Measurements from ENCODE around the gene PLXNA2. TPM values are rescaled to one million over a fixed set of nuclear protein-coding genes. Genes with fewer than 3 reads are reported as not detected.
A peak's percentile ranks its signal among the peaks of the same experiment; 100 is the strongest.

PLXNA2 gene
- total RNA-seq, 4 donors from 2014 or later, result 19.8 to 41.6 (median 27.9) TPM

DNA sequence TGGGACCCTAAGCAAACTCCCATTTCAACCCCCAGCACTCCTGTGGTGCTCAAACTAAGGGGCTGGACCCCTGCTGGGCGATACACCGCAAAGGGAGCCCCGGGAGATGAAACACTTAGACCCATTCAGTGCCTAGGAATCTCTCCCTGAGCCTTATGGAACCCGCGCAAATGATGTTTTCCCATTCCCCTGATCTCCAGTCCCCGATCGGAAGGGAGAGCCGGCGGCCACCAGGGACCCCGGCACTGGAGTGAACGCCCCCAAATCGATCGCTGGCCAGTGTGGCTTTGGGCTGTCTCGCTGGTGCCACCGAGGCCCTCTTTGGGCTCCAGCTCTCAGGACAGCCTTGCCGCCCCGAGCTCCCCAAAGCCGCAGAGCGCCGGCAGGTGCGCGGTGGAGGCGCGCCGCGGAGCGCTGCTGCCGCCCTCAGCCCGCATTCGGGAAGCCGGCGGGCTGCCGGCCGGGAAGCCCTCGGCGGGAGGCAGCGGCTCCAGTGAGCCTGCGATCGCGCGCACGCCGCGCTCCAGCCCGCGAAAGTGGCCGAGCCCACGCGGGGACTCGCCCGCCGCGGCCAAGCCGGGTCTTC, 1.1 kb downstream of the PLXNA2 start:
- no peaks in the 10 kb centered on the region for H3K27me3 ChIP-seq
- peak overlapping the region; percentile 72 to 98 (median 88) for H3K4me3 ChIP-seq
- H3K36me3 ChIP-seq, result no peaks in the 10 kb centered on the region
- no peak for DNase-seq (ENCODE audit: extremely low spot score)
- peaks cover 32 to 65% (median 62%) of the 10 kb centered on the region in 4 donors for H3K4me1 ChIP-seq
- WGBS, result 63% methylated on average over 2 of the region's 54 CpGs
- peak overlapping the region; percentile 87 to 94 (median 92) for H3K27ac ChIP-seq (replicated peaks in 1 of 4)
- TF ChIP-seq POLR2AphosphoS5 (IDR thresholded peaks at IDR 0.05), result no peak
- no peak for TF ChIP-seq EP300 (IDR thresholded peaks at IDR 0.05)
- TF ChIP-seq, protein P1, sequence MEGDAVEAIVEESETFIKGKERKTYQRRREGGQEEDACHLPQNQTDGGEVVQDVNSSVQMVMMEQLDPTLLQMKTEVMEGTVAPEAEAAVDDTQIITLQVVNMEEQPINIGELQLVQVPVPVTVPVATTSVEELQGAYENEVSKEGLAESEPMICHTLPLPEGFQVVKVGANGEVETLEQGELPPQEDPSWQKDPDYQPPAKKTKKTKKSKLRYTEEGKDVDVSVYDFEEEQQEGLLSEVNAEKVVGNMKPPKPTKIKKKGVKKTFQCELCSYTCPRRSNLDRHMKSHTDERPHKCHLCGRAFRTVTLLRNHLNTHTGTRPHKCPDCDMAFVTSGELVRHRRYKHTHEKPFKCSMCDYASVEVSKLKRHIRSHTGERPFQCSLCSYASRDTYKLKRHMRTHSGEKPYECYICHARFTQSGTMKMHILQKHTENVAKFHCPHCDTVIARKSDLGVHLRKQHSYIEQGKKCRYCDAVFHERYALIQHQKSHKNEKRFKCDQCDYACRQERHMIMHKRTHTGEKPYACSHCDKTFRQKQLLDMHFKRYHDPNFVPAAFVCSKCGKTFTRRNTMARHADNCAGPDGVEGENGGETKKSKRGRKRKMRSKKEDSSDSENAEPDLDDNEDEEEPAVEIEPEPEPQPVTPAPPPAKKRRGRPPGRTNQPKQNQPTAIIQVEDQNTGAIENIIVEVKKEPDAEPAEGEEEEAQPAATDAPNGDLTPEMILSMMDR (IDR thresholded peaks at IDR 0.05), result peak; percentile 19 to 32 (median 24)
- no peak for TF ChIP-seq POLR2A (IDR thresholded peaks at IDR 0.05; ENCODE audit: low read depth)
- no peaks in the 10 kb centered on the region for H3K9me3 ChIP-seq
- intact Hi-C loops (cut with DNase I), result loop anchor here (5.0 kb wide), 1 partner anchor 161 kb away; no protein-coding TSS in a partner anchor

DNA sequence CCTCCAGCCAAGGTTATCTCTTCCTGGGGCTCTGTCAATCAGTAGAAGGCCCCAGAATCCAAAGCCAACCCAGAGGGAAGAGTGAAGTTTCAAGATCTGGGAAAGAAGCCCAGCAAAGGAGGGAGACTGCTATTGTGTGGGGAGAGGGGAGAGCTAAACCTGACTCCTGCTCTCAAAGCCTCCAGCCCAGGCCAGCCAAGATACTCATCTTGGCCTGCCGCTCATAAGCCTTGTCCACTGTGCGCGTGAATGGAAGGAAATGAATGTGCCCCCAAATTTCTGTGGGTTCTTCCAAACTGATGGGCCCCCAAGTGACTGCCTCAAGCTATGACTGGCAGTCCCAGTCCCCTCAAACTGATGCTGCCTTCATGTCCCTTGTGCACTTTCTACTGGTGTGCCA, 2.0 kb downstream of the PLXNA2 start:
- no peak for DNase-seq (ENCODE audit: extremely low spot score)
- peaks cover 0 to 2% (median 0%) of the 10 kb centered on the region in 4 donors for H3K36me3 ChIP-seq
- peak overlapping the region; percentile 87 to 94 (median 92) for H3K27ac ChIP-seq (replicated peaks in 1 of 4)
- H3K4me3 ChIP-seq, result peak overlapping the region; percentile 72 to 98 (median 88)
- intact Hi-C loops (cut with DNase I), result loop anchor here (5.0 kb wide), 1 partner anchor 160 kb away; no protein-coding TSS in a partner anchor
- no peak for TF ChIP-seq EP300 (IDR thresholded peaks at IDR 0.05)
- no peak for TF ChIP-seq POLR2A (IDR thresholded peaks at IDR 0.05; ENCODE audit: low read depth)
- TF ChIP-seq, protein P1 (IDR thresholded peaks at IDR 0.05), result no peak
- no peak for TF ChIP-seq POLR2AphosphoS5 (IDR thresholded peaks at IDR 0.05)
- H3K4me1 ChIP-seq, result peaks cover 32 to 74% (median 71%) of the 10 kb centered on the region in 4 donors
- H3K9me3 ChIP-seq, result no peaks in the 10 kb centered on the region
- WGBS, result 43% methylated on average over 3 of the region's 3 CpGs
- H3K27me3 ChIP-seq, result no peaks in the 10 kb centered on the region

DNA sequence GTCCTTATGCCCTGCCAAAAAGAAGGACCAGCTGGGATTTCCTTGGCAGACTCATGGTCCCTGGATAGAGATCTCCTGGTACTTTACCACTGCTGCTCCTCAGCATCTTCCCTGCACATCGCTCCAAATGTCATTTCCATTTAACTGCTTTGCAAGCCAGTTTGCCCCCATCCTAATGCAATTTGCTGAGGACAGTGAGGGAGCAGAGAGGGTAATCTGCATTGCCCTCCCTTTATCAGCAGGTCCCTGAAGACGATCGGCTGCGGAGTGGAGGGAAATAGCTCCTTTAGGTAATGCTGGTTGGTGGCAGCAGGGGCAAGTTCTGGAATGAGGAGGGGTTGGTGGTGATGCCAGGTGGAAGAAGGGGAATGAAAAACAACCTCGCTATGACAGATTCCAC, 2.7 kb downstream of the PLXNA2 start:
- TF ChIP-seq, protein P1 (IDR thresholded peaks at IDR 0.05), result no peak
- no peak for TF ChIP-seq POLR2AphosphoS5 (IDR thresholded peaks at IDR 0.05)
- intact Hi-C loops (cut with DNase I), result loop anchor here (5.0 kb wide), 1 partner anchor 159 kb away; no protein-coding TSS in a partner anchor
- Histone ChIP-seq H3K27ac (replicated peaks in 1 of 4) (peak overlapping the region; percentile 23 to 94 (median 90)), H3K27me3 (no peaks in the 10 kb centered on the region), H3K4me3 (peak overlapping the region; percentile 72 to 98 (median 88)), H3K9me3 (no peaks in the 10 kb centered on the region), H3K4me1 (peaks cover 38 to 80% (median 77%) of the 10 kb centered on the region in 4 donors), H3K36me3 (peaks cover 0 to 8% (median 0%) of the 10 kb centered on the region in 4 donors)
- DNase-seq (ENCODE audit: extremely low spot score), result no peak
- 80% methylated on average over 5 of the region's 5 CpGs for WGBS

DNA sequence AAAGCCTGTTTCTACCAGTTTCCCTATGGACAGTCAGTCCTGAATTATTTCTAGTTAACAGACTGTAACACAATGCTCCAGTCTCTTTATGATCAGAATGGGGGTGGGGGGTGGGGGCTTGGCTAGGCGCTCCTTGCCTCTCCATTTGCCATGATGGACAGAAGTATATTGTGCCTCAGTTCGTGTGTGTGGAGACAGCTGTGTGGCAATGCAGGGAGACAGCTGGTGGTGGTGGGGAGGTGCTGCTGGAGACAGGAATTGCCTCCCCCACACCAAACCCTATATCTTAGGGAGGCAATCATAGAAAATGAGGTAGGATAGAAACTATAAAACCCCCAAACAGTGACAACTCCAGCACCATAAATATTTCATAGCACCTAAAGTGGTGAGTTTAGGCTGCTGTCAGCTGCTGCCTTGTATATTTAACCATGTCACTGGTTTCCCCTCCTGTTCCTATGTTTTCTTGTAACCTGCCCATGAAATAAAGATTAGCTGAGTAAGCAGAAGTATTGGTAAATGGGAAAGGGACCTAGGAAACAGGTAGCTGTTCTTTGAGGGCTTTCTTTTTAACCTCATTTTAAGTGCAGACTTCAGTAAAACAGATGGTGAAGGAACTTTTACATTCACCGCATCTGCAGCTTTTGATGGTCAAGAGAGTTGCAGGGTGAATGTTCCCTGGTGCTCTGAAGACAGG, 3.4 kb downstream of the PLXNA2 start:
- peak overlapping the region; percentile 72 to 98 (median 88) for H3K4me3 ChIP-seq
- no peak for TF ChIP-seq POLR2A (IDR thresholded peaks at IDR 0.05; ENCODE audit: low read depth)
- TF ChIP-seq EP300 (IDR thresholded peaks at IDR 0.05), result no peak
- TF ChIP-seq, protein P1 (IDR thresholded peaks at IDR 0.05), result no peak
- TF ChIP-seq POLR2AphosphoS5 (IDR thresholded peaks at IDR 0.05), result no peak
- intact Hi-C loops (cut with DNase I), result loop anchor here (5.0 kb wide), 1 partner anchor 159 kb away; no protein-coding TSS in a partner anchor
- H3K9me3 ChIP-seq, result no peaks in the 10 kb centered on the region
- peak overlapping the region; percentile 53 to 94 (median 76) for H3K27ac ChIP-seq (replicated peaks in 1 of 4)
- 50% methylated on average over 2 of the region's 3 CpGs for WGBS
- H3K4me1 ChIP-seq, result peaks cover 45 to 87% (median 84%) of the 10 kb centered on the region in 4 donors
- H3K36me3 ChIP-seq, result peaks cover 0 to 9% (median 0%) of the 10 kb centered on the region in 4 donors
- DNase-seq (ENCODE audit: extremely low spot score), result no peak
- H3K27me3 ChIP-seq, result no peaks in the 10 kb centered on the region
